Erythroblast (primary cell): ENCODE measurements around the gene ALOXE3.

ENCODE experiments used
- GATA1 ChIP-seq: IDR thresholded peaks from 2 replicates; pipeline ENCODE4 v1.6.1; 2011; ENCODE audit warnings: low read depth, mild to moderate bottlenecking, control low read depth, low read length, moderate library complexity
- POLR2A ChIP-seq: IDR thresholded peaks from 2 replicates; pipeline ENCODE4 v1.6.1; 2011; ENCODE audit warnings: mild to moderate bottlenecking, low read length

GRCh38 chr17:8103549-8103948, 14.8 kb downstream of the ALOXE3 start:
- TF ChIP-seq POLR2A, result no peak
- TF ChIP-seq GATA1, result no peak
